K562 (cell line): ENCODE data around the gene PITRM1. TPM values are rescaled to one million over a fixed set of nuclear protein-coding genes. Genes with fewer than 3 reads are reported as not detected.

ENCODE experiments used
- ATAC-seq: fragments of 200-7000 bp; cut with Tn5 transposase; 3 replicates; pipeline ENCODE4 v1.9.1; 2020; ENCODE audit warnings: moderate library complexity
- BruUV-seq: library from RNA; stranded (reverse); fragments of 400-500 nt; replicated peaks from 2 replicates; lab custom pipeline; 2021; lab: Mats Ljungman, UMichigan
- CTCF ChIA-PET: fragments of 300-600 bp; formaldehyde crosslinking; extraction: SDS; loops from one replicate; lab custom pipeline; 2021; ENCODE audit warnings: low intra/inter-chr PET ratio; lab: Yijun Ruan, JAX
- POLR2A ChIA-PET: fragments of 300-600, 350-650 bp; sonication (Branson Sonifier 250); formaldehyde crosslinking; extraction: SDS; loops from one replicate; lab custom pipeline; 2021; ENCODE audit warnings: antibody characterized with exemption, inconsistent platforms; lab: Yijun Ruan, JAX
- DNase-seq, 4 experiments: peaks; one replicate each; pipeline versions ENCODE4 v3.0.0 to v3.0.0-alpha.2; 2011 to 2018; ENCODE audit warnings: low spot score in 3 of 4, mixed read lengths in 3 of 4; ENCODE audit errors: extremely low read depth in 1 of 4
- FAIRE-seq: peaks from 2 replicates; lab custom pipeline; 2011; peaks lifted over from hg19 to GRCh38; lab: Jason Lieb, UNC
- H2AFZ ChIP-seq: 2 replicates; pipeline ENCODE4 v1.6.0; 2011; ENCODE audit warnings: low read depth, low read length, control low read depth, inconsistent platforms
- H3K27ac ChIP-seq: fragments of 200-600 bp; 3 replicates; pipeline ENCODE4 v1.8.0; 2011; ENCODE audit warnings: low read depth, mild to moderate bottlenecking, control low read depth, inconsistent platforms, low read length, moderate library complexity, mixed read lengths; ENCODE audit errors: extremely low read depth
- H3K27me3 ChIP-seq, 2 experiments: fragments of 300-600 bp in 1 of 2; 2 replicates in 1 of 2; 3 replicates in 1 of 2; pipeline versions ENCODE4 v1.6.0 to v1.8.0; 2011; ENCODE audit warnings: inconsistent platforms in 2 of 2, low read length in 2 of 2, mild to moderate bottlenecking in 1 of 2, mixed read lengths in 1 of 2, moderate library complexity in 1 of 2; ENCODE audit not compliant: control insufficient read depth in 2 of 2, insufficient read depth in 2 of 2
- H3K36me3 ChIP-seq: fragments of 300-600 bp; 3 replicates; pipeline ENCODE4 v1.8.0; 2011; ENCODE audit warnings: mild to moderate bottlenecking, low read length, inconsistent platforms; ENCODE audit not compliant: control insufficient read depth, insufficient read depth
- H3K4me1 ChIP-seq, 2 experiments: fragments of 200-600 bp in 1 of 2; replicated peaks in 1 of 2; 2 replicates in 1 of 2; 3 replicates in 1 of 2; pipeline versions ENCODE4 v1.5.1 to v1.8.0; 2011; ENCODE audit warnings: inconsistent platforms in 2 of 2, low read length in 2 of 2, mild to moderate bottlenecking in 1 of 2, mixed read lengths in 1 of 2, moderate library complexity in 1 of 2; ENCODE audit not compliant: control insufficient read depth in 2 of 2, insufficient read depth in 2 of 2
- H3K4me2 ChIP-seq: 2 replicates; pipeline ENCODE4 v1.6.1; 2011; ENCODE audit warnings: low read length, control low read depth, inconsistent platforms, mixed read lengths; ENCODE audit not compliant: insufficient read depth
- H3K4me3 ChIP-seq: fragments of 200-600 bp; sonication (generic), shearing (Covaris generic); 2 replicates; pipeline ENCODE4 v1.5.1; 2016; ENCODE audit warnings: control low read depth, inconsistent platforms
- H3K79me2 ChIP-seq: fragments of 200-600 bp; 3 replicates; pipeline ENCODE4 v1.8.0; 2011; ENCODE audit warnings: low read length, inconsistent platforms; ENCODE audit not compliant: control insufficient read depth, insufficient read depth
- H3K9ac ChIP-seq, 2 experiments: 2 replicates each; pipeline versions ENCODE4 v1.6.0 to v1.6.1; 2011; ENCODE audit warnings: low read depth in 2 of 2, low read length in 2 of 2, control low read depth in 1 of 2, inconsistent platforms in 1 of 2, mild to moderate bottlenecking in 1 of 2, mixed read lengths in 1 of 2; ENCODE audit not compliant: insufficient read depth in 1 of 2
- H3K9me1 ChIP-seq: one replicate; pipeline ENCODE4 v1.6.0; 2011; ENCODE audit warnings: inconsistent platforms, mild to moderate bottlenecking, low read length, moderate library complexity; ENCODE audit not compliant: control insufficient read depth, insufficient read depth
- H3K9me3 ChIP-seq: replicated peaks from 2 replicates; pipeline ENCODE4 v1.5.1; 2011; ENCODE audit warnings: low read depth, low read length, inconsistent platforms; ENCODE audit not compliant: control insufficient read depth, insufficient read depth
- H4K20me1 ChIP-seq: replicated peaks from 2 replicates; pipeline ENCODE4 v1.6.1; 2011; ENCODE audit warnings: low read length, inconsistent platforms, mixed read lengths; ENCODE audit not compliant: control insufficient read depth, insufficient read depth
- ARID3B ChIP-seq: fragments of 250-450 bp; sonication (Bioruptor Pico); IDR thresholded peaks from 2 replicates; pipeline ENCODE4 v1.4.0; 2020; ENCODE audit warnings: borderline replicate concordance
- ASH1L ChIP-seq: fragments of 450-650 bp; IDR thresholded peaks from 2 replicates; pipeline ENCODE4 v1.6.1; 2018; ENCODE audit warnings: borderline replicate concordance, mild to moderate bottlenecking, low read depth; ENCODE audit not compliant: partially characterized antibody
- BMI1 ChIP-seq: fragments of 150-350 bp; IDR thresholded peaks from 2 replicates; pipeline ENCODE4 v1.6.1; 2014; ENCODE audit warnings: low read length
- ETS1 ChIP-seq: conservative IDR thresholded peaks from 2 replicates; pipeline ENCODE4 v1.6.1; 2011; ENCODE audit warnings: low read depth, mild to moderate bottlenecking, low read length; ENCODE audit not compliant: control insufficient read depth
- MTA3 ChIP-seq: fragments of 450-650 bp; formaldehyde crosslinking; IDR thresholded peaks from 2 replicates; pipeline ENCODE4 v1.6.1; 2017; ENCODE audit warnings: mild to moderate bottlenecking, borderline replicate concordance
- NFIC ChIP-seq: fragments of 450-650 bp; IDR thresholded peaks from 2 replicates; pipeline ENCODE4 v1.6.1; 2017; ENCODE audit warnings: mild to moderate bottlenecking, inconsistent platforms
- SIRT6 ChIP-seq: IDR thresholded peaks from one replicate; pipeline ENCODE4 v1.6.1; 2012; ENCODE audit warnings: low read depth, mild to moderate bottlenecking, control low read depth, inconsistent platforms, low read length, moderate library complexity
- ZFX ChIP-seq: sonication (generic); formaldehyde crosslinking; IDR thresholded peaks from 2 replicates; pipeline ENCODE4 v1.8.0; 2022; ENCODE audit warnings: mild to moderate bottlenecking, missing genetic modification reagents, moderate library complexity
- ZNF197 ChIP-seq: fragments of 200-800 bp; sonication (Bioruptor generic); IDR thresholded peaks from 2 replicates; pipeline ENCODE4 v1.6.1; 2016; ENCODE audit warnings: low read depth, missing genetic modification characterization, missing compliant biosample characterization
- ZNF23 ChIP-seq: fragments of 250-450 bp; sonication (Bioruptor Pico); IDR thresholded peaks from 2 replicates; pipeline ENCODE4 v1.4.0; 2020; ENCODE audit warnings: mild to moderate bottlenecking
- ZNF232 ChIP-seq: sonication (generic); formaldehyde crosslinking; IDR thresholded peaks from 2 replicates; pipeline ENCODE4 v1.8.0; 2022; ENCODE audit warnings: mild to moderate bottlenecking, missing genetic modification reagents
- ZNF253 ChIP-seq: fragments of 250-450 bp; sonication (Bioruptor Pico); conservative IDR thresholded peaks from 2 replicates; pipeline ENCODE4 v1.6.1; 2021; ENCODE audit warnings: mild to moderate bottlenecking
- ZNF408 ChIP-seq: fragments of 250-450 bp; sonication (Bioruptor Pico); IDR thresholded peaks from 2 replicates; pipeline ENCODE4 v1.4.0; 2020; ENCODE audit warnings: low read depth, mild to moderate bottlenecking, moderate library complexity
- ZNF507 ChIP-seq: conservative IDR thresholded peaks from 2 replicates; pipeline ENCODE4 v1.6.1; 2017; ENCODE audit warnings: missing genetic modification characterization, missing compliant biosample characterization
- WGBS: fragments of 100-300 bp; shearing (Covaris generic); methylation state at CpG from one replicate; pipeline ENCODE4 v1.1.6; 2016; ENCODE audit warnings: low coverage, mixed read lengths; ENCODE audit not compliant: insufficient coverage; ENCODE audit errors: missing lambda C conversion rate; 5-methylcytosine and 5-hydroxymethylcytosine counted together
- in situ Hi-C: fragments of 300-500 bp; cut with MboI; formaldehyde crosslinking; loops from 4 replicates; pipeline ENCODE4 v1.15.0; 2018; ENCODE audit warnings: inconsistent platforms, mixed read lengths
- intact Hi-C: fragments of 100-400 bp; cut with micrococcal nuclease; formaldehyde crosslinking; loops from 2 replicates; pipeline ENCODE4 v1.14.2; 2022
- polyA plus RNA-seq, 8 experiments: library from polyadenylated mRNA; depleted of rRNA in 4 of 8; stranded (reverse) in 5 of 8; unstranded in 3 of 8; fragments of >200 nt; fragmentation: Nextera tagmentation in 2 of 8; fragmentation: Illumina TruSeq in 1 of 8; extraction: Ambion mirVana in 2 of 8; extraction: Trizol in 1 of 8; gene quantifications; 2 replicates each; pipeline versions ENCODE4 v1.2.1 to v1.2.3, GENCODE V29; 2011 to 2014; ENCODE audit warnings: inconsistent platforms in 1 of 8, missing spikeins in 1 of 8
- total RNA-seq, 7 experiments: library from RNA; depleted of rRNA in 6 of 7; stranded (reverse); fragments of >200 nt in 6 of 7; fragmentation: Illumina TruSeq in 2 of 7; extraction: Trizol in 2 of 7; gene quantifications; 2 replicates each; pipeline versions ENCODE4 v1.2.1 to v1.2.3, GENCODE V29; 2011 to 2021; ENCODE audit warnings: low replicate concordance in 1 of 7

Gene PITRM1
- total and polyA plus RNA-seq, 9 of the 15 experiments (the other 6 are each of a cell fraction or from before 2014, with no cell fraction given): 21.1 to 70.4 (median 39.7) TPM

- DNase-seq: no peak
- peaks cover 92% of the 10 kb centered on the region; the same call in 2 of the 3 replicates for H3K36me3 ChIP-seq
- no peaks in the 10 kb centered on the region for H3K79me2 ChIP-seq
- H3K9ac ChIP-seq: no peak overlapping the region
- WGBS: 98% methylated on average over 10 of the region's 12 CpGs
- H3K4me1 ChIP-seq: peaks cover 0 to 5% of the 10 kb centered on the region in 2 experiments; a peak in 2 of 5 replicates
- no peak for FAIRE-seq
- no peak overlapping the region for H3K4me2 ChIP-seq
- no peak overlapping the region for H2AFZ ChIP-seq
- H3K9me3 ChIP-seq: no peaks in the 10 kb centered on the region
- H3K4me3 ChIP-seq: no peak overlapping the region
- POLR2A ChIA-PET: interaction anchor here (0.6 kb wide), 1 partner anchor 330 kb away, joined by 3 read pairs; no protein-coding TSS in a partner anchor
- intact Hi-C loops: no loop called here
- no TSS peak for BruUV-seq
- no peak for ATAC-seq
- no peaks in the 10 kb centered on the region for H4K20me1 ChIP-seq
- no peak overlapping the region for H3K27ac ChIP-seq
- CTCF ChIA-PET: no interaction called here
- in situ Hi-C loops: no loop called here
- H3K27me3 ChIP-seq: no peaks in the 10 kb centered on the region
- no peaks in the 10 kb centered on the region for H3K9me1 ChIP-seq
- TF ChIP-seq SIRT6: no peak
- TF ChIP-seq BMI1: no peak
- TF ChIP-seq ZNF197: no peak
- no peak for TF ChIP-seq NFIC
- TF ChIP-seq ARID3B (CRISPR knock-in tag): no peak
- no peak for TF ChIP-seq ZNF253 (CRISPR knock-in tag)
- no peak for TF ChIP-seq ZNF507 (tag)
- TF ChIP-seq ZNF23: no peak
- no peak for TF ChIP-seq ZFX
- no peak for TF ChIP-seq ASH1L
- TF ChIP-seq ZNF232 (CRISPR knock-in tag): no peak
- no peak for TF ChIP-seq ZNF408 (CRISPR knock-in tag)
- no peak for TF ChIP-seq ETS1
- no peak for TF ChIP-seq MTA3
- TF ChIP-seq, all 486 proteins: peak for 0
These were observed 55.1 kb downstream of the PITRM1 start for GRCh38 chr10:3117486-3117885.
